HCT116 (cell line): Measurements from ENCODE around the gene IL17REL. TPM values are rescaled to one million over a fixed set of nuclear protein-coding genes. Genes with fewer than 3 reads are reported as not detected.

Experiments
- ATAC-seq: fragments of 200-7000 bp; cut with Tn5 transposase; 2 replicates; pipeline ENCODE4 v1.9.1; 2020; ENCODE audit warnings: mild to moderate bottlenecking, moderate library complexity
- BruUV-seq: library from RNA; stranded (reverse); fragments of 400-500 nt; replicated peaks from 2 replicates; lab custom pipeline; 2021; lab: Mats Ljungman, UMichigan
- CTCF ChIA-PET: fragments of 300-600 bp; sonication (Branson Sonifier 250); formaldehyde crosslinking; loops from one replicate; lab custom pipeline; 2021; ENCODE audit warnings: antibody characterized with exemption; lab: Charles Lee
- POLR2A ChIA-PET: fragments of 300-600, 350-600 bp; sonication (Branson Sonifier 250); formaldehyde crosslinking; loops from one replicate; lab custom pipeline; 2021; ENCODE audit warnings: antibody characterized with exemption; lab: Charles Lee
- RAD21 ChIA-PET, 2 experiments: fragments of 300-600 bp; sonication (Branson Sonifier 250); formaldehyde crosslinking; loops; one replicate each; lab custom pipeline; 2023; ENCODE audit warnings: low total read pairs in 2 of 2; ENCODE audit not compliant: uncharacterized antibody in 2 of 2, unreplicated experiment in 2 of 2, low non-redundant PET in 1 of 2; lab: Charles Lee
- DNase-seq: peaks from one replicate; pipeline ENCODE4 v3.0.0-alpha.2; 2010; ENCODE audit warnings: low read depth, low spot score
- H2AFZ ChIP-seq: fragments of 200-600 bp; shearing (Covaris generic), sonication (generic); 2 replicates; pipeline ENCODE4 v1.6.1; 2017; ENCODE audit warnings: low read depth, mixed run types, mixed read lengths, antibody characterized with exemption, low read length; ENCODE audit not compliant: poor library complexity, severe bottlenecking
- H3K27ac ChIP-seq: 2 replicates; pipeline ENCODE4 v1.5.1; 2012; ENCODE audit warnings: low read depth, low read length
- H3K27me3 ChIP-seq: fragments of 200-600 bp; sonication (generic); 2 replicates; pipeline ENCODE4 v1.6.1; 2016; ENCODE audit warnings: mixed run types, low read length, mixed read lengths; ENCODE audit not compliant: insufficient read depth
- H3K36me3 ChIP-seq, 2 experiments: fragments of 200-500 bp in 1 of 2; fragments of 200-600 bp in 1 of 2; sonication (Bioruptor generic) in 1 of 2; sonication (generic) in 1 of 2; 2 replicates each; pipeline versions ENCODE4 v1.5.1 to v1.6.1; 2014 to 2016; ENCODE audit warnings: low read length in 2 of 2, inconsistent platforms in 1 of 2, mixed read lengths in 1 of 2, mixed run types in 1 of 2; ENCODE audit not compliant: insufficient read depth in 2 of 2, control insufficient read depth in 1 of 2
- H3K4me1 ChIP-seq, 2 experiments: fragments of 200-600 bp in 1 of 2; sonication (generic) in 1 of 2; 2 replicates each; pipeline versions ENCODE4 v1.5.1 to v1.6.1; 2012 to 2017; ENCODE audit warnings: low read length in 2 of 2, inconsistent platforms in 1 of 2, mild to moderate bottlenecking in 1 of 2, mixed read lengths in 1 of 2, mixed run types in 1 of 2, moderate library complexity in 1 of 2; ENCODE audit not compliant: insufficient read depth in 2 of 2, control insufficient read depth in 1 of 2
- H3K4me2 ChIP-seq: fragments of 200-600 bp; sonication (generic); 2 replicates; pipeline ENCODE4 v1.6.1; 2017; ENCODE audit warnings: mixed run types, low read length, mixed read lengths
- H3K4me3 ChIP-seq, 2 experiments: fragments of 200-600 bp in 1 of 2; sonication (generic) in 1 of 2; replicated peaks in 1 of 2; 2 replicates each; pipeline ENCODE4 v1.5.1; 2011 to 2016; ENCODE audit warnings: low read length in 2 of 2, control low read depth in 1 of 2, low read depth in 1 of 2, mild to moderate bottlenecking in 1 of 2, mixed read lengths in 1 of 2, mixed run types in 1 of 2
- H3K79me2 ChIP-seq: fragments of 200-600 bp; sonication (generic); 2 replicates; pipeline ENCODE4 v1.6.1; 2017; ENCODE audit warnings: mild to moderate bottlenecking, mixed run types, low read length, moderate library complexity, mixed read lengths; ENCODE audit not compliant: insufficient read depth
- H3K9ac ChIP-seq: fragments of 200-600 bp; sonication (generic); 2 replicates; pipeline ENCODE4 v1.6.1; 2016; ENCODE audit warnings: low read length, mixed read lengths
- H3K9me2 ChIP-seq: fragments of 200-600 bp; sonication (generic), shearing (Covaris generic); 2 replicates; pipeline ENCODE4 v1.6.1; 2017; ENCODE audit warnings: mixed run types, mild to moderate bottlenecking, moderate library complexity; ENCODE audit not compliant: insufficient read depth
- H3K9me3 ChIP-seq, 2 experiments: fragments of 200-500 bp in 1 of 2; fragments of 200-600 bp in 1 of 2; sonication (Bioruptor generic) in 1 of 2; sonication (generic) in 1 of 2; 2 replicates each; pipeline ENCODE4 v1.6.1; 2014 to 2017; ENCODE audit warnings: low read length in 2 of 2, mixed read lengths in 2 of 2, inconsistent platforms in 1 of 2, low read depth in 1 of 2, mild to moderate bottlenecking in 1 of 2, mixed run types in 1 of 2, moderate library complexity in 1 of 2; ENCODE audit not compliant: control insufficient read depth in 1 of 2, insufficient read depth in 1 of 2
- H4K20me1 ChIP-seq: fragments of 200-600 bp; sonication (generic), shearing (Covaris generic); 2 replicates; pipeline ENCODE4 v1.6.1; 2017; ENCODE audit warnings: mixed run types, mild to moderate bottlenecking, moderate library complexity; ENCODE audit not compliant: insufficient read depth
- EZH2phosphoT487 ChIP-seq: fragments of 200-600 bp; IDR thresholded peaks from 2 replicates; pipeline ENCODE4 v1.6.1; 2018; ENCODE audit warnings: antibody characterized with exemption, borderline replicate concordance
- JUND ChIP-seq: IDR thresholded peaks from 2 replicates; pipeline ENCODE4 v1.6.1; 2012
- POLR2A ChIP-seq: IDR thresholded peaks from 2 replicates; pipeline ENCODE4 v1.7.0; 2011; ENCODE audit warnings: borderline replicate concordance; ENCODE audit not compliant: insufficient read depth, insufficient read length; ENCODE audit errors: extremely low read depth
- TCF7L2 ChIP-seq: IDR thresholded peaks from 2 replicates; pipeline ENCODE4 v1.7.0; 2011; ENCODE audit warnings: borderline replicate concordance, inconsistent platforms; ENCODE audit not compliant: insufficient read depth, insufficient read length; ENCODE audit errors: extremely low read depth
- ZFX ChIP-seq: fragments of 450-650 bp; IDR thresholded peaks from 2 replicates; pipeline ENCODE4 v1.6.1; 2017
- ZNF274 ChIP-seq: fragments of 200-500 bp; sonication (Bioruptor generic); IDR thresholded peaks from 2 replicates; pipeline ENCODE4 v1.6.1; 2014; ENCODE audit warnings: mild to moderate bottlenecking, low read depth, low read length, inconsistent platforms
- intact Hi-C: fragments of 100-400 bp; cut with micrococcal nuclease; formaldehyde crosslinking; loops from 2 replicates; pipeline ENCODE4 v1.10.0; 2022
- total RNA-seq: library from RNA; stranded (reverse); gene quantifications from one replicate; pipeline ENCODE4 v1.2.1, GENCODE V29; 2021; ENCODE audit not compliant: unreplicated experiment
- TF ChIP-seq, protein P1 (sequence below): IDR thresholded peaks from 2 replicates; pipeline ENCODE4 v1.6.1; 2012; ENCODE audit warnings: low read depth

Gene IL17REL
- total RNA-seq, 1 experiment from 2014 or later = not detected

GRCh38 chr22:50011447-50012210 lies 936 bp downstream of the IL17REL start:
- TF ChIP-seq POLR2A (no peak), TCF7L2 (no peak), EZH2phosphoT487 (no peak), ZNF274 (no peak), JUND (no peak), ZFX (no peak)
- TF ChIP-seq, protein P1, sequence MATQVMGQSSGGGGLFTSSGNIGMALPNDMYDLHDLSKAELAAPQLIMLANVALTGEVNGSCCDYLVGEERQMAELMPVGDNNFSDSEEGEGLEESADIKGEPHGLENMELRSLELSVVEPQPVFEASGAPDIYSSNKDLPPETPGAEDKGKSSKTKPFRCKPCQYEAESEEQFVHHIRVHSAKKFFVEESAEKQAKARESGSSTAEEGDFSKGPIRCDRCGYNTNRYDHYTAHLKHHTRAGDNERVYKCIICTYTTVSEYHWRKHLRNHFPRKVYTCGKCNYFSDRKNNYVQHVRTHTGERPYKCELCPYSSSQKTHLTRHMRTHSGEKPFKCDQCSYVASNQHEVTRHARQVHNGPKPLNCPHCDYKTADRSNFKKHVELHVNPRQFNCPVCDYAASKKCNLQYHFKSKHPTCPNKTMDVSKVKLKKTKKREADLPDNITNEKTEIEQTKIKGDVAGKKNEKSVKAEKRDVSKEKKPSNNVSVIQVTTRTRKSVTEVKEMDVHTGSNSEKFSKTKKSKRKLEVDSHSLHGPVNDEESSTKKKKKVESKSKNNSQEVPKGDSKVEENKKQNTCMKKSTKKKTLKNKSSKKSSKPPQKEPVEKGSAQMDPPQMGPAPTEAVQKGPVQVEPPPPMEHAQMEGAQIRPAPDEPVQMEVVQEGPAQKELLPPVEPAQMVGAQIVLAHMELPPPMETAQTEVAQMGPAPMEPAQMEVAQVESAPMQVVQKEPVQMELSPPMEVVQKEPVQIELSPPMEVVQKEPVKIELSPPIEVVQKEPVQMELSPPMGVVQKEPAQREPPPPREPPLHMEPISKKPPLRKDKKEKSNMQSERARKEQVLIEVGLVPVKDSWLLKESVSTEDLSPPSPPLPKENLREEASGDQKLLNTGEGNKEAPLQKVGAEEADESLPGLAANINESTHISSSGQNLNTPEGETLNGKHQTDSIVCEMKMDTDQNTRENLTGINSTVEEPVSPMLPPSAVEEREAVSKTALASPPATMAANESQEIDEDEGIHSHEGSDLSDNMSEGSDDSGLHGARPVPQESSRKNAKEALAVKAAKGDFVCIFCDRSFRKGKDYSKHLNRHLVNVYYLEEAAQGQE = no peak
- TF ChIP-seq, all 23 proteins: peak for 0
- Histone ChIP-seq H3K4me2 (no peak overlapping the region), H3K27me3 (no peaks in the 10 kb centered on the region), H3K9me3 (no peaks in the 10 kb centered on the region), H3K4me1 (peaks cover 0 to 4% of the 10 kb centered on the region in 2 experiments; a peak in 1 of 4 replicates), H3K27ac (no peak overlapping the region), H3K36me3 (no peaks in the 10 kb centered on the region), H4K20me1 (no peaks in the 10 kb centered on the region), H2AFZ (no peak overlapping the region), H3K9me2 (no peaks in the 10 kb centered on the region), H3K9ac (no peak overlapping the region), H3K79me2 (no peaks in the 10 kb centered on the region), H3K4me3 (no peak overlapping the region)
- intact Hi-C loops = no loop called here
- ChIA-PET RAD21 (no interaction called here), CTCF (no interaction called here), POLR2A (no interaction called here)
- no peak for ATAC-seq
- DNase-seq = no peak
- no TSS peak for BruUV-seq
